ENCODE measurements around the gene MMP25.
"Not testable (repeated sequence)": the region's sequence is repeated elsewhere in the genome, so short reads cannot be mapped to it uniquely, and the experiment has no call there.

Gene MMP25

DNA sequence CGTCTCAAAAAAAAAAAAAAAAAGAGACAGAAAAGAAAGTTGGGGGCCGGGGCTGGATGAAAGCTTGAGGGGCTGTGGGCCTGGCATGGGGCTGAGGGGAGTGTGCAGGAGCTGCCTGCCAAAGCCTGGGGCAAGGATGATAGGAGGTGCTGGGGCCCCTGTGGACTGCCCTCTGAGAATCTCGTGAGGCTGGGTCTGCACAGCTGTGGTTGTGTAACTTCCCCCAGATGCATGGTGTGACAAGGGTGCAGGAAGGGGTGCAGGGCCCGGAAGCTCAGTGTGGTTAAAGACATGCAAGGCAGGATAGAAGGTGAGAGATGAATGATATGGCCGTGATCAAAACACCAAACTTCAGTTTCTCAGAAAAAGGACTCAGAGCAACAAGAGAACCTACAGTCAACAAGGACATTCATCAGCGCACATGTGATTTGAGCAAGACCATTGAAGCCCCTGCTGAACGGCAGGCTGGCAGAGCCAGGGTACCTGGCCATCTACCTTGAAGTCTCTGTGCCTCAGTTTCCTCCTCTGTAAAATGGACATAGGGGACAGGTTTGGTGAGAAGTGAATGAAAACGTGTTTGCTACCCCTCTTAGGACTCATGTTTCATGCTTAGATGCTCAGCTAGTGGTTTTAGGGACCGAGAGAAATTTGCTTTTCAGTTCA lies 28.6 kb downstream of the MMP25 start:
- DNase-seq = peak; percentile 51

DNA sequence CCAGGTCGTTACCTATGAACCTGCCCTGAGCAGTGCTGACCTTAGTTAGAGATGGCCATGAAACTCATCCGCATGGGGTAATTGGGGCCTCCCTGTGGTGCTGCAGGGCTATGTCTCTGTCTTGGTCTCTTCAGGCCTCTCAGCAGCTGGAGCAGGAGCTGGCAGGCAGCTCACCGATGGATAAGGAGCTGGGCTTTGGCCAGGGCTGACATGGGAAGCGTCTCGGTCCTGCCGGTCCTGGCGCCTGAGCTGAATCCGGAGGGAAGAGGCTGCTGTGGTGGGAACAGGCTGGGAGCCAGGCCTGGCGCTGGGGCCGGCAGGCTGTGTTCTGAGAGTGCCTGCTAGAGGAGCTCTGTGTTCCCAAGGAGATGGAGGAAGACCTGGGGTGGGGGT lies 29.2 kb downstream of the MMP25 start:
- no peak for DNase-seq

DNA sequence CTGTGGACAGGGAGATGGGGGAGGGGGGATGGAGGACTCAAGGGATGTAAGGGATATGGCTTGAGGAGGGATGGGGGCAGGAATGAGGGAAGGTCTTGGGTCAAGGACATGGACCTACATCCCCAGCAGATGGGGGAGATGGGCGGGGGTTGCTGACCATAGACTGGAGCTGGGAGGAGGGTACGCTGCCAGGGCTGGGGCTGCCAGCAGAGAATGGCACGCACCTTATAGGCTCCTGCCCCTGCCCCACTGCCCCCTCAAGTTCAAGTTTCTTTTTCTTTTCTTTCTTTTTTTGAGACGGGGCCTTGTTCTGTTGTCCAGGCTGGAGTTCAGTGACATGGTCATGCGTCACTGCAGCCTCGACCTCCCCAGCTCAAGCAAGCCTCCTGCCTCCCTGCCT lies 29.6 kb downstream of the MMP25 start:
- not testable (repeated sequence) for DNase-seq

DNA sequence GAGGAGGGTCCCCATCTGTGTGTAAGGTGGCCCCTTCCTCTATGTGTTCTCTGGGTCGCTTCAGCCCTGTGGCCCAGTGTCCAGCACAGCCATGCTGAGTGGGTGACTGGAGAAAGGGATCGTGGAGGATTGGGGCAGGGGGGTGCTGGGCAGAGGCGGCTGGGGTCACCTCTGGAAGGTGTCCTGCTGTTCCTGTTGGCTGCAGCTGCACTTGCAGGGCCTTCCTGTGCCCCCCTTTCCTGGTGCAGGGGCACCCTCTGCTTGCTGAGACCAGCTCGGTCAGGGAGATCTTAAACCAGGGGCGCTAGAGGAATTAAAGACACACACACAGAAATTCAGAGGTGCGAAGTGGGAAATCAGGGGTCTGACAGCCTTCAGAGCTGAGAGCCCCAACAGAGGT lies 30.2 kb downstream of the MMP25 start:
- DNase-seq = no peak

DNA sequence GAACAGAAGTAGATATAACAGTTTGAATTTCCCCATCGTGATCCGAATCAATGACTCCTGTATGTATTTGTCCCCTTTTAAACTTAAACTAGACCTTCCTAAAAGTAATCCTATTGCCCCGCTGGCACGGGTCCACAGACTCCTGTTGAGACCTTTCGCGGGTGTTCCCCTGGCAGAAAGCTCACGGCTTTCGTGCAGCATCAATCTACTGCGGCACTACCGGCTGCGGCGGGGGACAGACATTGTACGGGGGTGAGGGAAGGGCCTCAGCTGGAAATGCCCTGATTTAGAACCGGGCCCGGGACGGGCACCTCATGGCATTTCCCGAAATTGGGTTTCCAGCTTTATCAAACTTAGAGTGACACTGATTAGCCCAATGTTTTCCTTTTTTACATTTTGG lies 33.7 kb downstream of the MMP25 start:
- no peak for DNase-seq

DNA sequence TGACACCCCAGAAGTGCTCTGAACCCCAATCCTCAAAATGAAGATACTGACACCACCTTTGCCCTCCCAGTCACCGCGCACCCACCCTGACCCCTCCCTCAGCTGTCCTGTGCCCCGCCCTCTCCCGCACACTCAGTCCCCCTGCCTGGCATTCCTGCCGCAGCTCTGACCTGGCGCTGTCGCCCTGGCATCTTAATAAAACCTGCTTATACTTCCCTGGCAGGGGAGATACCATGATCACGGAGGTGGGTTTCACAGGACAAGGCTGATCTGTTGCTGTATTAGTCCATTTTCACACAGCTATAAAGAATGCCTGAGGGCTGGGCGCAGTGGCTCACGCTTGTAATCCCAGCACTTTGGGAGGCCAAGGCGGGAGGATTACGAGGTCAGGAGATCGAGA lies 35.6 kb downstream of the MMP25 start:
- DNase-seq = not testable (repeated sequence)

DNA sequence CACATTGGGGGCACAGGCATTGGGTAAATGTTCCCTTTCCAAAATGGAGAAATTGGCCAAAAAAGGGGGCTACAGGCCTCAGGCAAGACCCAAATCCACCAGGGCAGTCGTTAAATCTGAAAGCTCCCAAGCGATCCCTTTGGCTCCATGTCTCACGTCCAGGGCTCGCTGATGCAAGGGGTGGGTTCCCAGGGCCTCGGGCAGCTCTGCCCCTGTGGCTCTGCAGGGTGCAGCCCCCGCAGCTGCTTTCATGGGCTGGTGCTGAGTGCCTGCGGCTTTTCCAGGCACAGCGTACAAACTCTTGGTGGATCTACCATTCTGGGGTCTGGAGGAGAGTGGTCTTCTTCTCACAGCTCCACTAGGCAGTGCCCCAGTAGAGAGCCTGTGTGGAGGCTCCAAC lies 37.0 kb downstream of the MMP25 start:
- DNase-seq = not testable (repeated sequence)

DNA sequence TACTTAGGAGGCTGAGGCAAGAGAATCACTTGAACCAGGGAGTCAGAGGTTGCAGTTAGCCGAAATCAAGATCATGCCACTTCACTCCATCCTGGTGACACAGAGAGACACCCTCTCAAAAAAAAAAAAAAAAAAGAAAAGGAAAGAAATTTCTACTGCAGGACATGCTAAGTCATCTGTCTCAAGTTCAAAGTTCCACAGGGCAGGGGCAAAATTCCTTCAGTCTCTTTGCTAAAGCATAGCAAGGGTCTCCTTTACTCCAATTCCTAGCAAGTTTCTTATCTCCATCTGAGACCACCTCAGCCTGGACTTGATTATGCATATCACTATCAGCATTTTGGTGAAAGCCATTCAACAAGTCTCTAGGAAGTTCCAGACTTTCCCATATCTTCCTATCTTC lies 38.1 kb downstream of the MMP25 start:
- no peak for DNase-seq

DNA sequence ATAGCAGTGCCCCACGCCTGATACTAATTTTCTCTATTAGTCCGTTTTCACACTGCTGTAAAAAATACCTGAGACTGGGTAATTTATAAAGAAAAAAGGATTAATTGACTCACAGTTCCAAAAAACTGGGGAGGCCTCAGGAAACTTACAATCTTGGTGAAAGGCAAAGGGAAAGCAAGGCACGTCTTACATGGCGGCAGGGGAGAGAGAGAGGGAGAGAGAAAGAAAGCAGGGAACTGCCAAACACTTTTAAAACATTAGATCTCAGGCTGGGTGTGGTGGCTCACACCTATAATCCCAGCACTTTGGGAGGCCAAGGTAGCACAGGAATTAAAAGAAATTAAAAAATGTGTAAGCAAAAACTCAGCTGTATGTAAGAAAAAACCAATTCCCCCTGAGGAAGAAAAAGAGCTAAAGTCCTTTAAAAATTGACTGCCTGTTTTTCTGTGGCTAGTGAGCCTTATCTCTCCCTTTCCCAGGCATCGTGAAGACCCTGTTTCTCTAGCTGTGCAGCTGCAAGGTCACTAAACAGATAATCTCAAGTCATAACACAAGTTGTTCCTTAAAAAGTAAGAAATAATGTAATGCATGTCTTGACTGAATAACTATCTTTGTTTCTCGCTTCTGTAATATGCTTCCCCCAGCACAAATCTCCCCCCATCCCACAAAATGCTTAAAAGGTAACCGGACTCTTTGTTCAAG lies 38.8 kb downstream of the MMP25 start:
- DNase-seq = no peak

DNA sequence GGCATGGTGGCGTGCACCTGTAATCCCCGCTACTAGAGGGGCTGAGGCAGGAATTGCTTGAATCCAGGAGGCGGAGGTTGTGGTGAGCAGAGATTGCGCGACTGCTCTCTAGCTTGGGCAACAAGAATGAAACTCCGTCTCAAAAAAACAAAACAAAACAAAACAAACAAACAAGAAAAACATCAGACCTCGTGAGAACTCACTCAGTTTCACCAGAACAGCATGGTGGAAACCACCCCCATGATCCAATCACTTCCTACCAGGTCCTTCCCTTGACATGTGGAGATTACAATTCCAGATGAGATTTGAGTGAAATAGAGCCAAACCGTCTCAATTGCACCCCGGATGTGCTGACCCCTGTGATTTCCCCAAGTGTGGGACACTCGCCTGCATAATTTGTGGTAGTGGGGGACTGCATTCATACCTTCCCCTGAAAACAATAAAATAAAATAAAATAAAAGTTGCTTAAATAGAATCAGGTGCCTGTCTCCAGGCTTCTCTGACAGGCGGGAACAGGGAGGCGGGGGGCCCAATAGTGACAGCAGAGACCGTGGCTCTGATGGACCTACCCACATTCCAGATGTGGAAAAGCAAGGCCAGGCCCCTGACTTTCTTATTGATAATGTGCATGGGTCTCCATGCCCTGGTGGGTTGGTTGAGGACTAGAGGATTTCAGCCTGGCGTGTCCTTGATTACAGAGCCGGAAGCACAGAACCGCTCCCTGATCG lies 39.7 kb downstream of the MMP25 start:
- DNase-seq = no peak

DNA sequence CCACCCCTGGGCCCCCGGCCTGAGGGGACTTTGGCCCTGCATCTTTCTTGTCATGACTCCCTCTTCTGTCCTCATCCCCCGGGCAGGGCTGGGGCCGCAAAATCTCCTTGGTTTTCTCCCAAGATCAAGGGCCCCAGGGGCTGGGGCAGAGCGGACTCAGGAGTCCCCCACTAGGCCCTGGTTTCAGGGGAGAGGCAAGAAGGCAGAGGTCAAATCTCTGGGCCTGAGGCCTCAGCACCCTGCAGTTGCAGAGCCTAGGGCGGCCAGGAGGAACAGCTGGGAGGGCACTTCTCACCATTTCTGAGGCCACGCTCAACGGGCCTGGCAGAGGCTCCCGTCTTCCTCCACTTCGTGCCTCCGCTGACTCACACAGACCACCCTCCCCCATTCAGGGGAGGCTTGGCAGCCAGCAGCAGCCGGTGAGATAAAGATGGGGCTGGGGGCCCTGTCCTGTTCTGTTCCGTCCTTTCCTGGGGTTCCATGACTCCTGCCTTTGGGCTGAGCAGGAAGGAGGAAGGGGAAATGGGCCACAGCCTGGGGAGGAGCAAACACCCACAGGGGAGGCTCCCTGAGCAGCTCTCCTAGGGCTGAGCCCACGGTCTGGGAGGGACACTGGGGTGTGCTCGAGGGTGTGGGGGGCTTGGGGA lies 40.4 kb downstream of the MMP25 start:
- DNase-seq = no peak

DNA sequence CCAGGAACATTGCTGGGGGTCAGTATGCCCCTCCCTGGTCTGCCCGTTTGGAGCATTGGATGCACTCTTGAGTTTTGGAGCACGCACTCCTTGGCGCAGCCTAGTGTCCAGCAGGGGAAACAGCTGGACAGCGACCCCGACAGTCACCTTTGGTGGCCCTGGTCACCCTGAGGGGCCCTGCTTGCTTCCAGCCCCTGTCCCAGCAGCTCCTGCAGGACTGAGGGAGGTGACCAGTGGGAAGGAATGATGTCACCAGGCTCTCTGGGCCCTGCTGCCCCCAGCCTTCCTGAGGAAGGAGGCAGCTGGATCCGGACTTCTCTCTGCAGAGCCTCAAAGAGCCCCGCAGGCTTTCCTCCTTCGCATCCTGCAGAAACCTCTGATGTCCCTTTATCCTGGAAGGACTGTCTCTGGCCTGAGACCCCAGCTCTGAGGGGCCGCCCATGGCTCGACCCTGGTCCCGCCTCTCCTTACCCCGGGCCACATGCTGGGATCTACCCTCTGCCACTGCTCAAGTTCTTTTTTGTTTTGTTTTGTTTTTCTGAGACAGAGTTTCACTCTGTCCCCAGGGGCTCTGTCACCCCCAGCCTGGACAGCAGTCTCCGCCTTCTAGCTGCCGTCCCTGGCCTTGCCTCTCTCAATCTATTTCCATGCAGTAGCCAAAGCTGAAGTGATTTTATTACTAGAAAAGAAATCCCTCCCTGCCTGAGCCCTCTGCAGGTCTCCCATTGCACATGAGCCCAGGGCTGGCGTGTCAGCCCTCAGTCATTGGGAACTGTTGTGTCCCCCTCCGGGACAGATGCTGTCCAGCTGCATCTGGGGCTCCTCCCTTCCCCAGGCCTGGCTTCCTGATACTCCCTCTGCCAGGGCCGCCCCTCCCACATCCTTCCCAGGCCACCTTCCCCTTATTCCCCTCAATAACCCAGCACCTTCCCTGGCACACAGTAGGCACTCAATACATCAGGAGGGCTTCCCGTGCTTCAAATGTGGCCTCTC lies 41.2 kb downstream of the MMP25 start:
- DNase-seq = no peak

DNA sequence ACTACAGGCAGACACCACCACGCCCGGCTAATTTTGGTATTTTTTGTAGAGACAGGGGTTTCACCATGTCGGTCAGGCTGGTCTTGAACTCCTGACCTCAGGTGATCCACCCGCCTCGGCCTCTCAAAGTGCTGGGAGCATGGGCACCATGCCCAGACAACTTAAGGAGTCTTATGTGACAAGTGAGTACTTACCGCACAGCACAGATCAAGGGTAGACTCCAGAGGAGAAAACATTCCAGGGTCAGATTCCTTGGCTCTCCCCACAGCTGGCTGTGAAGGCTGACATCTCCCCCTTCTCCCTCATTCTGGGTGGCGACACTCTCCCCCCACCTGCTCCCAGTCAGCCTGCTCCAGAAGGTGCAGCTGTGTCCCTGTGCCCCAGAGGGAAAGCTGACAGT lies 42.1 kb downstream of the MMP25 start:
- DNase-seq = no peak

DNA sequence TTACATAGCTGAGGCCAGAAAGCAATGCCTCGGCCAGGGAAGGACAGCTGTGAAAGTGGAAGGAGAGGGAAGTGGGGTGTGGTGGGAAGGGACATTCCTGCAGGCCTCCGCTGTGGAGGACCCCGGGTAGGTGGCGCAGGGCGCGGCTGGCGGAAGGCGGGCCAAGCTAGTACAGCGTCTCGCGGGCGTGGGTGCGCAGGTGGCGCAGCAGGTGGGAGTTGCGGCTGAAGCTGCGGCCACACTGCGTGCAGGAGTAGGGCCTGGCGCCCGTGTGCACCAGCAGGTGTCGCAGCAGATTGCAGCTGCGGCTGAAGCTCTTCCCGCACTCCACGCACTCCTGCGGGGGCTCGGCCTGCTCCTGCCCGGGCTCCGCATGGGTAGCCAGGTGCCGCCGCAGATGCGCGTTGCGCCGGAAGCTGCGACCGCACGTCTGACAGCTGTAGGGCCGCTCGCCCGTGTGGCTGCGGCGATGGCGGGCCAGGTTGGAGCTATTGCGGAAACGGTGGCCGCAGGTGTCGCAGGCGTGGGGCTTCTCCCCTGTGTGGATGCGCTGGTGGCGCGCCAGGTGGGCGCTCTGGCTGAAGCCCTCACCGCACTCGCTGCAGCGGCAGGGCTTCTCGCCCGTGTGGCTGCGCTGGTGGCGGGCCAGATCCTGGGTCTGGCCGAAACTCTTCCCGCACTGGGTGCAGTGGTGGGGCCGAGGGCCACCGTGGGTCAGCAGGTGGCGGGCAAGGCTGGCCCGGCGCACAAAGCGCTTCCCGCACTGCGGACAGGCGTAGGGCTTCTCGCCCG lies 42.8 kb downstream of the MMP25 start:
- DNase-seq = no peak

DNA sequence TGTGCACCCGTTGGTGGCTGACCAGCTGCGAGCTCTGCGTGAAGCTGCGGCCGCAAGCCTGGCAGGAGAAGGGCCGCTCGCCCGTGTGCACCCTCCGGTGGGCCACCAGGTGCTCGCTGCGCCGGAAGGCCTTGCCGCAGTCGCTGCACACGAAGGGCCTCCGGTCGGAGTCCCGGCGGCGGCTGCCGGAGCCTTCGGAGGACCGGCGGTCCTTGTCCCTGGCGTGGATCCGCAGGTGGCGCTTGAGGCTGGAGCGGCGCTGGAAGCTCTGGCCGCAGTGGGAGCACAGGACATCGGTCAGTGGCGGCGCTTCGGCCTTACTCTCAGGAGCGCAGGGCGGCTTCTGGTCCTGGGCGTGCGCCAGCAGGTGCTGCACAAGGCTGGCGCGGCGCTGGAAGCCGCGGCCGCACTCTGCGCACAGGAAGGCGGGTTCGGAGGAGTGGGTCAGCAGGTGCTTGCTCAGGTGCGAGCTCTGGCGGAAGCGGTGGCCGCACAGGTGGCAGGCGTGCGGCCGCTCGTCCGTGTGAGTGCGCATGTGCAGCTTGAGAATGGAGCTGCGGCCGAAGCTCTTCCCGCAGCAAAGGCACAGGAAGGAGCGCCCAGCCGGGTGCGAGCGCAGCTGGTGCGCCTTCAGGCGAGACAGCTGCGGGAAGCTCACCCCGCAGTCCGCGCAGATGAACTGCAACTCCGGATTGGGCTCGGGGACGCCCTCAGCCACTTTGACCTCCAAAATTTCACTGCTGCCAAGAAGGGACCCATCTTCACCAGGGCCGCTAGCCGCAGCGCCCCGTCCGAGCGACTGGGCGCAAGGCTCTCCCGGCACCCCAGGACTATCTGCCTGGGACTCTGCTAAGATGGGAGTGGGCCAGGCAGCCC lies 43.6 kb downstream of the MMP25 start:
- DNase-seq = no peak

DNA sequence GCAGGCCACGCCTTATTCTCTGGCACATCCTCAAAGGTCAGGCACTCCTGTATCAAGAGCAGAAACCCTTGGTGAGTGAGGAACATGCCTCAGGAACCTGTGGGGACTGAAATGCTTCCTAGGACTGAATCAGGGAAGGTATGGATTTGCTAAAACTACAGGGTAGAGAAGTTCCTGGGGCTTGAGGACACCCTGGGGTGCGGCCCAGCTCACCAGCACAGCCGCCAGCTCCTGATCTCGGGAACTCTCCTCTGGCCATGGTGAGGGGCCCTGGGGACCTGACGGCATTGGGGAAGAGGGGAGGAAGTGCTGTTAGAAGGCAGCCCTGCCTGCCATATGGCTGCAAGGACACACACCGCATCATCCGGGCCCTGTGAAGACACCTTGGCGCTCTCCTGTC lies 45.2 kb downstream of the MMP25 start:
- no peak for DNase-seq

DNA sequence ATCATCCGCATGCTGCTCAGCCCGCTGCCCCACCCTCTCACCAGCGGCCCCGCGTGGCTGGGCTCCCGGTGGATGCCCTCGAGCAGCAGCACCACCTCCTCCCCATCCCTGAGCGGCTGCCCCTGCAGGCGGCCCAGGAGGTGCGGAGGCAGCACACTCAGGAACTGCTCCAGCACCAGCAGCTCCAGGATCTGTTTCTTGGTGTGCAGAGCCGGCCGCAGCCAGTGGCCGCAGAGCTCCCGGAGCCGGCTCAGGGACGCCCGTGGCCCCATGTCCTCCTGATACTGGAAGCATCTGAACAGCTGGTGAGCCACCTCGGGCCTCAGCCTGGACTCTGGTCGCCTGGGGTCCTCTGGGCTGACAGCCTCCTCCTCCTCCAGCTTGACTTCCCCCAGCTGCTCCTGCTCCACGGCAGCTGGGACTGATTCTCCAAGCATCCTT lies 46.2 kb downstream of the MMP25 start:
- no peak for DNase-seq

DNA sequence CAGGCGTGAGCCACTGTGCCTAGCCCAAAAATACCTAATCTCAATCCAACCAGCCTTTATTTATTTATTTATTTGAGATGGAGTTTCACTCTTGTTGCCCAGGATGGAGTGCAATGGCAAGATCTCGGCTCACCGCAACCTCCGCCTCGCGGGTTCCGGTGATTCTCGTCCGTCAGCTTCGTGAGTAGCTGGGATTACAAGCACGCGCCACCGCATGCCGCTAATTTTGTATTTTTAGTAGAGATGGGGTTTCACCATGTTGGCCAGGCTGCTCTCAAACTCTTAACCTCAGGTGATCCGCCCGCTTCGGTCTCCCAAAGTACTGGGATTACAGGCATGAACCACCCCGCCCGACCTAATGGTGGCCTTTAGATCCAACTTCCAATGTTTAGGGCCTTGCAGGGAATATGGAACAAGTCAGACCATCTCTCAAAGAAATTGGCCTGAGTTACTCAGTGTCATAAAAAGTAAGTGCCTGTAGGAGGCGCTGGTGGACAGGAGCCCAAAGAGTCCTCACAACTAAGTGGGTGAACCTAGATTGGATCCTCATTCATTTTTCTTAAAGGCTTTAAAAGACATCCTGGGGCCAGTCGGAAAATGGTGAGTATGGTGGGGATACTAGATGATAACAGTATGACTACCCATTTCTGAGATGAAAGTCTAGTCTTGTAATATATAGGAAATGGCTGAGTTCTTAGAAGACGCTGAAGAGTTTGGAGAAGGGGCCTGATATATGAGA lies 48.1 kb downstream of the MMP25 start:
- no peak for DNase-seq

DNA sequence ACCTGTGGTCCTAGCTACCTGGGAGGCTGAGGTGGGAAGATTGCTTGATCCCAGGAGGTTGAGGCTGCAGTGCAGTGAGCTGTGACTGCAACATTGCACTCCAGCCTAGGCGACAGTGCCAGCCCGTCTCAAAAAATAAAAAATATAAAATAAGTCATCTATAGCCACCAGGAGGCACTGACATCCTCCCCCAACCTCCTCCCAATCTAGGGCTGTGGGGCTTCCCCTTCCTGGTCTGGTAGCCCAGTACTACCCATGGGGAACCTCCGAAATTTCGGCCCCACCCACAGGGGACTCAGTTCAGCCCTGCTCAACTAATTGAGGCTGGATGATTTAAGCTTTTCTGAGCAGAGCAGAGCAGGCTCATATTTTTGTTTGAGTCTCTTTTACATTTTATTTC lies 49.5 kb downstream of the MMP25 start:
- DNase-seq = peak; percentile 36

DNA sequence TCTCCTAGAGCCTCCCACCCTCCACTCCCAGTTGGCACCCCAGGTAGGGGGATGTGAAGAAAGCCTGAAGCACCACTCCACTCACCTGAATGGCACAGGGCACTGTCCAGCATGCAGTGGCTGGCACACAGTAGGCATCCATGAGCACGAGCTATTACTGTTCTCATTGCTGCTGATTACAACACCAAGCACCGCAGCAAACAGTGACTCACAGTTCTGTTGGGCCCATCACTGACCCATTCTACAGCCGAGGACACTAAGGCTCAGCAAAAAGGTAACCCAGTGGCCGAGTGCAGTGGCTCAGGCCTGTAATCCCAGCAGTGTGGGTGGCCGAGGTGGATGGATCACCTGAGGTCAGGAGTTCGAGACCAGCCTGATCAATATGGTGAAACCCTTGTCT lies 50.0 kb downstream of the MMP25 start:
- DNase-seq = no peak
